ENCODE measurements around the gene HNRNPA1.

GRCh38 chr12:54265364-54265812, 15.1 kb upstream of the HNRNPA1 start:
- TF ChIP-seq CTCF (conservative IDR thresholded peaks at IDR 0.05; ENCODE audit: low read length) (no peak), EZH2phosphoT487 (IDR thresholded peaks at IDR 0.05; ENCODE audit: borderline replicate concordance, low read depth, low read length) (no peak)

All from OCI-LY7 (cell line).